ENCODE measurements around the gene GALNT10. TPM values are rescaled to one million over a fixed set of nuclear protein-coding genes. Genes with fewer than 3 reads are reported as not detected.

The GALNT10 gene
- total and polyA plus RNA-seq, 2 of the 8 experiments (the other 6 are each of a cell fraction or from before 2014, with no cell fraction given): 4.6 to 15.5 TPM

MicroRNA genes within 50 kb of the gene (microRNA counts, 767-probe panel; counts per million panel counts)
- 879 counts per million, percentile 95 among the panel's probes with 10 or more counts for microRNA hsa-miR-1294

Small RNA genes lying within 50 kb of the gene (microRNA-seq; reads per million reads assigned to microRNA genes)
- gene MIR1294 (ENCODE audit: borderline microRNAs expressed in 2 of 2, borderline number of aligned reads in 2 of 2, borderline replicate concordance in 1 of 2): 0.92 to 1.6 reads per million in 2 experiments

Small RNA genes lying within 50 kb of the gene (small RNA-seq; reads per million reads assigned to genes)
- gene MIR1294 (ENCODE audit: insufficient read depth) (1.2 reads per million), gene RN7SL655P (ENCODE audit: insufficient read depth) (not detected)

Other genes with a start within 250 kb of the GALNT10 start
- 9.2 and 9.7 TPM in 2 replicates for gene FAM114A2, start 151.8 kb upstream of the GALNT10 start, total RNA-seq (2021; fragmentation: NEBNext Ultra II Directional; extraction: Animal tissue kit (Norgen Biotek cat#: 25700))
- gene FAM114A2, start 151.8 kb upstream of the GALNT10 start, polyA plus RNA-seq (2011; rRNA removed): 2.2 and 3.8 TPM in 2 replicates
- 24.1 and 27.0 TPM in 2 replicates for gene MFAP3, start 151.8 kb upstream of the GALNT10 start, total RNA-seq (2021; fragmentation: NEBNext Ultra II Directional; extraction: Animal tissue kit (Norgen Biotek cat#: 25700))
- 9.7 and 13.7 TPM in 2 replicates for gene MFAP3, start 151.8 kb upstream of the GALNT10 start, polyA plus RNA-seq (2011; rRNA removed)